Right hindlimb (tissue), 1 donor: ENCODE results near the gene MRPL42.
A peak's percentile ranks its signal among the peaks of the same experiment; 100 is the strongest.
"Not testable (repeated sequence)": the region's sequence is repeated elsewhere in the genome, so short reads cannot be mapped to it uniquely, and the experiment has no call there.

Source experiments
- DNase-seq: peaks from one replicate; pipeline ENCODE4 v3.0.0-alpha.2; 2018

The MRPL42 gene

GRCh38 chr12:93467351-93468007, at the start of gene MRPL42:
TSS of gene MRPL42 (plus strand) at chr12:93467514. CDS start at chr12:93469286, 1,772 bp downstream.
- peak; percentile 94 for DNase-seq

- DNase-seq, result no peak
These were observed 49.3 kb upstream of the MRPL42 start for GRCh38 chr12:93417967-93418480.

- DNase-seq, result no peak
These were observed 47.8 kb upstream of the MRPL42 start for GRCh38 chr12:93419388-93420034.

GRCh38 chr12:93422050-93422449, 45.3 kb upstream of the MRPL42 start:
- DNase-seq, result no peak

- no peak for DNase-seq
These were observed 41.4 kb upstream of the MRPL42 start for GRCh38 chr12:93425736-93426411.

GRCh38 chr12:93426412-93426805, 40.9 kb upstream of the MRPL42 start:
- DNase-seq, result no peak

- no peak for DNase-seq
These were observed 39.3 kb upstream of the MRPL42 start for GRCh38 chr12:93427779-93428564.

- no peak for DNase-seq
These were observed 37.9 kb upstream of the MRPL42 start for GRCh38 chr12:93429448-93429847.

GRCh38 chr12:93429852-93430251, 37.5 kb upstream of the MRPL42 start:
- no peak for DNase-seq

GRCh38 chr12:93430280-93430679, 37.0 kb upstream of the MRPL42 start:
- DNase-seq, result no peak

GRCh38 chr12:93432031-93432430, 35.3 kb upstream of the MRPL42 start:
- DNase-seq, result not testable (repeated sequence)

GRCh38 chr12:93434256-93434865, 33.0 kb upstream of the MRPL42 start:
- no peak for DNase-seq

- no peak for DNase-seq
These were observed 28.9 kb upstream of the MRPL42 start for GRCh38 chr12:93438266-93439050.

- DNase-seq, result no peak
These were observed 27.1 kb upstream of the MRPL42 start for GRCh38 chr12:93440043-93440835.

GRCh38 chr12:93441081-93441616, 26.2 kb upstream of the MRPL42 start:
- peak; percentile 43 for DNase-seq

GRCh38 chr12:93441617-93442410, 25.5 kb upstream of the MRPL42 start, which contains the start of gene UBE2N:
TSS of gene UBE2N (minus strand) at chr12:93441947. CDS start at chr12:93441884, 63 bp downstream.
- peak; percentile 98 for DNase-seq

- DNase-seq, result peak; percentile 17
These were observed 24.6 kb upstream of the MRPL42 start for GRCh38 chr12:93442411-93443340.

GRCh38 chr12:93443576-93443975, 23.7 kb upstream of the MRPL42 start:
- DNase-seq, result no peak
